Parathyroid adenoma (tissue), 2 donors: ENCODE measurements around the gene RAB8A.

Experiments
- H2AFZ ChIP-seq: fragments of 300-600 bp; sonication (generic); one replicate; pipeline ENCODE4 v1.7.0; 2017; ENCODE audit warnings: antibody characterized with exemption, mild to moderate bottlenecking
- H3K27ac ChIP-seq: fragments of 300-600 bp; sonication (generic); one replicate; pipeline ENCODE4 v1.7.0; 2017
- H3K27me3 ChIP-seq: fragments of 300-600 bp; sonication (generic); one replicate; pipeline ENCODE4 v1.7.0; 2017; ENCODE audit warnings: low read length; ENCODE audit not compliant: control insufficient read depth, insufficient read depth
- H3K36me3 ChIP-seq: fragments of 300-600 bp; sonication (generic); one replicate; pipeline ENCODE4 v1.7.0; 2017; ENCODE audit warnings: low read length; ENCODE audit not compliant: control insufficient read depth, insufficient read depth
- H3K4me1 ChIP-seq: fragments of 300-600 bp; sonication (generic); one replicate; pipeline ENCODE4 v1.7.0; 2017; ENCODE audit warnings: control low read depth
- H3K4me2 ChIP-seq: fragments of 300-600 bp; sonication (generic); one replicate; pipeline ENCODE4 v1.7.0; 2017; ENCODE audit warnings: low read length
- H3K4me3 ChIP-seq: fragments of 300-600 bp; sonication (generic); one replicate; pipeline ENCODE4 v1.7.0; 2017; ENCODE audit warnings: low read depth, low read length
- H3K79me2 ChIP-seq: fragments of 300-600 bp; sonication (generic); one replicate; pipeline ENCODE4 v1.7.0; 2017; ENCODE audit warnings: control low read depth
- H3K9ac ChIP-seq: fragments of 300-600 bp; sonication (generic); one replicate; pipeline ENCODE4 v1.7.0; 2017; ENCODE audit warnings: mild to moderate bottlenecking
- H3K9me3 ChIP-seq: fragments of 300-600 bp; sonication (generic); one replicate; pipeline ENCODE4 v1.7.0; 2017; ENCODE audit warnings: low read length; ENCODE audit not compliant: control insufficient read depth
- TF ChIP-seq, protein P1 (sequence below): fragments of 300-600 bp; sonication (generic); IDR thresholded peaks from one replicate; pipeline ENCODE4 v1.7.0; 2017; ENCODE audit warnings: antibody characterized with exemption, mild to moderate bottlenecking
- donor health status: primary hyperparathyroidism.

Gene RAB8A

DNA sequence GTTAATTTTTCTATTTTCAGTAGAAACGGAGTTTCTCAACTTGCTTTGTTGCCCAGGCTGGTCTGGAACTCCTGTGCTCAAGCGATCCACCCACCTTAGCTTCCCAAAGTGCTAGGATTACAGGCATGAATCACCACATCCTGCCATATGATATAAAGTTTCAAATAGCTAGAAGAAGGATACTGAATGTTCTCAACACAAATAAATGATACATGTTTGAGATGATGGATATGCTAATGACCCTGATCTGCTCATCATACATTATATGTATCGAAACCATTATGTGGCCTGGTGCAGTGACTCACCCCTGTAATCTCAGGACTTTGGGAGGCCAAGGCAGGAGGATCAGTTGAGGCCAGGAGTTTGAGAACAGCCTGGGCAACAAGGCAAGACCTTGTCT is 50.2 kb downstream of the RAB8A start:
- H3K4me1 ChIP-seq, result no peaks in the 10 kb centered on the region
- H3K27me3 ChIP-seq, result no peaks in the 10 kb centered on the region
- no peaks in the 10 kb centered on the region for H3K79me2 ChIP-seq
- no peak overlapping the region for H3K27ac ChIP-seq
- no peaks in the 10 kb centered on the region for H3K36me3 ChIP-seq
- no peaks in the 10 kb centered on the region for H3K9me3 ChIP-seq
- H2AFZ ChIP-seq, result no peak overlapping the region
- no peak overlapping the region for H3K9ac ChIP-seq
- H3K4me2 ChIP-seq, result no peak overlapping the region
- TF ChIP-seq, protein P1, sequence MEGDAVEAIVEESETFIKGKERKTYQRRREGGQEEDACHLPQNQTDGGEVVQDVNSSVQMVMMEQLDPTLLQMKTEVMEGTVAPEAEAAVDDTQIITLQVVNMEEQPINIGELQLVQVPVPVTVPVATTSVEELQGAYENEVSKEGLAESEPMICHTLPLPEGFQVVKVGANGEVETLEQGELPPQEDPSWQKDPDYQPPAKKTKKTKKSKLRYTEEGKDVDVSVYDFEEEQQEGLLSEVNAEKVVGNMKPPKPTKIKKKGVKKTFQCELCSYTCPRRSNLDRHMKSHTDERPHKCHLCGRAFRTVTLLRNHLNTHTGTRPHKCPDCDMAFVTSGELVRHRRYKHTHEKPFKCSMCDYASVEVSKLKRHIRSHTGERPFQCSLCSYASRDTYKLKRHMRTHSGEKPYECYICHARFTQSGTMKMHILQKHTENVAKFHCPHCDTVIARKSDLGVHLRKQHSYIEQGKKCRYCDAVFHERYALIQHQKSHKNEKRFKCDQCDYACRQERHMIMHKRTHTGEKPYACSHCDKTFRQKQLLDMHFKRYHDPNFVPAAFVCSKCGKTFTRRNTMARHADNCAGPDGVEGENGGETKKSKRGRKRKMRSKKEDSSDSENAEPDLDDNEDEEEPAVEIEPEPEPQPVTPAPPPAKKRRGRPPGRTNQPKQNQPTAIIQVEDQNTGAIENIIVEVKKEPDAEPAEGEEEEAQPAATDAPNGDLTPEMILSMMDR, result no peak
- H3K4me3 ChIP-seq, result no peak overlapping the region

DNA sequence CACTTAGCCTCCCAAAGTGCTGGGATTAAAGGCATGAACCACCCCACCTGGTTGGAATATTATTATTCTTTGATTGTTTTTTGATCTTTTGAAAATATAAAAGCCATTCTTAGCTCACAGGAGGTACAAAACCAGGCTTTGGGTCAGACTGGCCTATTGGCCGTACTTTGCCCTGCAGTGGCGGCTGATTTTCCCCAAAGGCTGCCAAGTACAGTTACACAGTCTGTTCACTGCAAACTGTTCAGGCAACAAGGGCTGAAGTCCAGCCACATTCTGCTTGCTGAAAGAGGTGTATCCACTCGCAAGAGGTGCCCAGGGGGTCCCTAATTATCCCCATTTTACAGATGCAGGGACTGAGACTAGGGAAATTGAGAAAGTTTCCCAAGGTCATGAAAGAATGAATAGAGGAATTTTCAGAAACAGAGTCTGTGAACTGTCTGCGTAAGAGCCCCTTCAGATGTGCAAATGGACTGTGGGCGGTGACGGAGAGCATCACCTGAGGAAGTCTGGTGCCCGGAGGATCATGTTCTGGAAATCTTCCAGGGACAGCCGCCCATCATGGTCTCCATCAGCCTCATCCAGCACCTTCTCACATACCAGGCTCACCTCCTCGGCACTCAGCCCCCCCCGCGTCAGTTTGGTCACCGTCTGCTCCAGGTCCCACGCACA is 52.7 kb downstream of the RAB8A start:
- no peak overlapping the region for H3K4me2 ChIP-seq
- no peaks in the 10 kb centered on the region for H3K79me2 ChIP-seq
- H3K9me3 ChIP-seq, result no peaks in the 10 kb centered on the region
- TF ChIP-seq, protein P1, result no peak
- no peak overlapping the region for H2AFZ ChIP-seq
- H3K36me3 ChIP-seq, result no peaks in the 10 kb centered on the region
- H3K4me1 ChIP-seq, result no peaks in the 10 kb centered on the region
- H3K4me3 ChIP-seq, result no peak overlapping the region
- no peaks in the 10 kb centered on the region for H3K27me3 ChIP-seq
- no peak overlapping the region for H3K27ac ChIP-seq
- H3K9ac ChIP-seq, result no peak overlapping the region

DNA sequence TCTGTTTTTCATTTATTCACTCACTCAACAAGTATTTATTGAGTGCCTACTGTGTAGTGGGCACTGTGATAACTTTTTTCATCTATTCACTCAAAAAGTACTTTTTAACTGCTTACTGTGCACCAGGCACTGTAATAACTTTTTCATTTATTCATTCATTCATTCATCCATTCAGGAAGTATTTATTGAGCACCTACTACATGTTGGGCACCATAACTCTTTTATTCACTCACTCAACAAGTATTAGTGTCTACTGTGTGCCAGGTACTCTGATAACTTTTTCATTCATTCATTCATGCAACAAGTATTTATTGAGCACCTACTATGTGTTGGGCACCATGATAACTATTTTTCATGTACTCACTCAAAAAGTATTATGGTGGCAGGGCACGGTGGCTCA is 54.7 kb downstream of the RAB8A start:
- Histone ChIP-seq H3K9ac (no peak overlapping the region), H3K4me1 (no peaks in the 10 kb centered on the region), H3K27ac (no peak overlapping the region), H3K27me3 (no peaks in the 10 kb centered on the region), H3K4me2 (no peak overlapping the region), H2AFZ (no peak overlapping the region), H3K36me3 (no peaks in the 10 kb centered on the region), H3K4me3 (no peak overlapping the region), H3K9me3 (no peaks in the 10 kb centered on the region), H3K79me2 (no peaks in the 10 kb centered on the region)
- TF ChIP-seq, protein P1, result no peak

DNA sequence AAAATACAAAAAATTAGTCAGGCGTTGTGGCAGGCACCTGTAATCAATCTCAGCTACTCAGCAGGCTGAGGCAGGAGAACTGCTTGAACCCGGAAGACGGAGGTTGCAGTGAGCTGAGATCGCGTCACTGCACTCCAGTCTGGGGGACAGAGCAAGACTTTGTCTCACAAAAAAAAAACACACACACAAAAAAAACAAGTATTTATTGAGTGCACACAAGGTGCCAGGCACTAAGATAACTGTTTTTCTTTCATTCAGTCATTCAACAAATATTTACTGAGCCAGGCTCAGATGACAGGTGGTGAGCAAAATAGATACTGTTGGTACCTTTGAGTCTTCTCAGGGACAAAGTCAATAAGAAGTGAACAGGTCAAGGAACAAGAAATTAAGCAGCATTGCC is 55.4 kb downstream of the RAB8A start:
- no peak overlapping the region for H3K4me2 ChIP-seq
- H3K27ac ChIP-seq, result no peak overlapping the region
- no peaks in the 10 kb centered on the region for H3K79me2 ChIP-seq
- H2AFZ ChIP-seq, result no peak overlapping the region
- H3K4me1 ChIP-seq, result no peaks in the 10 kb centered on the region
- TF ChIP-seq, protein P1, result no peak
- H3K27me3 ChIP-seq, result no peaks in the 10 kb centered on the region
- H3K36me3 ChIP-seq, result no peaks in the 10 kb centered on the region
- H3K4me3 ChIP-seq, result no peak overlapping the region
- no peak overlapping the region for H3K9ac ChIP-seq
- no peaks in the 10 kb centered on the region for H3K9me3 ChIP-seq

DNA sequence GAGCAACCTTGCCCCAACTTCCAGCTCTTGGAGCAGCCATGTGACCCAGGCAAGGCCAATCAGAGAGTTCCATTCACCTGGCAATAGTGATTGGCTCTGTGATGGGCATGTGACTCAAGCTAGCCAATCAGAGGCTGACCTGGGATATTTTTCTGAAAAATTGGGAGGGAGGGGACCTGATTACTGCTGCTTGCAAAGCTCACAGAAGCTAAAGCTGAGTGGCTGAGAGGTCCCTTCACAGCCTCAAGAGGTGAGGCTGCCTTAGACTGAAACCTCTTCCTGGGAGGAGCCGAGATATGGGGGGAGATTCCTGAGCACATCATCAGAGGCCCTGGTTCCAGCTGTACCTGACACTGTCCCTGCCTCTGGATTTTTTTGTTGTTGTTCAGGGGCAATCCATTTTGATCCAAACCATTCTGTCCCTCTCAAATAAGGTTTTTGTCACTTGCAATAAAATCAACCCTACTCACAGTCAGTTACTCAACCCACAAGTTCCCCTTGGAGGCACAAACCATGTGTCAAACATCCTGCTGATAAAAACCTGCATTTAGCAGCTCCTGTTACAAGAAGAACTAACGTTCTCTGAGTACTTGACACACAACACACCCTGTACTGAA is 56.9 kb downstream of the RAB8A start:
- Histone ChIP-seq H3K4me3 (no peak overlapping the region), H3K79me2 (no peaks in the 10 kb centered on the region), H3K4me2 (no peak overlapping the region), H3K27me3 (no peaks in the 10 kb centered on the region), H3K9me3 (no peaks in the 10 kb centered on the region), H3K9ac (no peak overlapping the region), H3K36me3 (no peaks in the 10 kb centered on the region), H3K27ac (no peak overlapping the region), H2AFZ (no peak overlapping the region), H3K4me1 (no peaks in the 10 kb centered on the region)
- TF ChIP-seq, protein P1, result no peak
